ENCODE results near the gene PCYT2. TPM values are rescaled to one million over a fixed set of nuclear protein-coding genes. Genes with fewer than 3 reads are reported as not detected.

PCYT2 gene
- total RNA-seq, 1 experiment from 2014 or later = 151 TPM

DNA sequence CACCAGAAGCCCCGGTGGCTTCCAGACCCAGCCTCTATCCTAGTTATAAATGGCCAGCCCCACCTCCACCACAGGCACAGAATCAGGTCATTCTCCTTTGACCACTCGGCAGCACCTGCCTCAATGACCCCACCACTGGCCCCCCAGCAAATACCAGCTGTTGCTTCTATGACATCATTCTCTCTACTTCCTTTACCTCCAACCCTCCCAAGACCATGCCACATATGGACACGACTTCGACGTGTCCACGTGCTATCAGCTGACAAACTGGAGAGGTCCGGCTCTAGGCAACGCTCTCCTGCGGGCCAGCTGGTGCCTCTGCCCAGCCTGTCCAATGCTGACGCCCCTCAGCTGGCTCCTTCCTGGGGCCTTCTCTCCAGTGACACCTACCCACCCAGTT, 25.7 kb downstream of the PCYT2 start:
- DNase-seq = no peak
- peaks cover 10% of the 10 kb centered on the region for H3K36me3 ChIP-seq (ENCODE audit: control insufficient read depth, insufficient read depth, low read length)
- Mint-ChIP-seq H3K36me3 (ENCODE audit: insufficient read depth, unreplicated experiment) (peaks cover 100% of the 10 kb centered on the region), H3K9me3 (ENCODE audit: unreplicated experiment) (no peaks in the 10 kb centered on the region), H3K27me3 (ENCODE audit: insufficient read depth, unreplicated experiment) (no peaks in the 10 kb centered on the region), H3K4me1 (ENCODE audit: low read depth, unreplicated experiment) (no peaks in the 10 kb centered on the region), H3K4me3 (ENCODE audit: unreplicated experiment) (no peak overlapping the region), H3K27ac (ENCODE audit: unreplicated experiment) (peak overlapping the region; percentile 46)
- ChIA-PET POLR2A (no interaction called here), CTCF (no interaction called here)
- intact Hi-C loops (cut with micrococcal nuclease; ENCODE audit: unreplicated experiment) = no loop called here
- H3K9me3 ChIP-seq = no peaks in the 10 kb centered on the region
- TF ChIP-seq, protein P1, sequence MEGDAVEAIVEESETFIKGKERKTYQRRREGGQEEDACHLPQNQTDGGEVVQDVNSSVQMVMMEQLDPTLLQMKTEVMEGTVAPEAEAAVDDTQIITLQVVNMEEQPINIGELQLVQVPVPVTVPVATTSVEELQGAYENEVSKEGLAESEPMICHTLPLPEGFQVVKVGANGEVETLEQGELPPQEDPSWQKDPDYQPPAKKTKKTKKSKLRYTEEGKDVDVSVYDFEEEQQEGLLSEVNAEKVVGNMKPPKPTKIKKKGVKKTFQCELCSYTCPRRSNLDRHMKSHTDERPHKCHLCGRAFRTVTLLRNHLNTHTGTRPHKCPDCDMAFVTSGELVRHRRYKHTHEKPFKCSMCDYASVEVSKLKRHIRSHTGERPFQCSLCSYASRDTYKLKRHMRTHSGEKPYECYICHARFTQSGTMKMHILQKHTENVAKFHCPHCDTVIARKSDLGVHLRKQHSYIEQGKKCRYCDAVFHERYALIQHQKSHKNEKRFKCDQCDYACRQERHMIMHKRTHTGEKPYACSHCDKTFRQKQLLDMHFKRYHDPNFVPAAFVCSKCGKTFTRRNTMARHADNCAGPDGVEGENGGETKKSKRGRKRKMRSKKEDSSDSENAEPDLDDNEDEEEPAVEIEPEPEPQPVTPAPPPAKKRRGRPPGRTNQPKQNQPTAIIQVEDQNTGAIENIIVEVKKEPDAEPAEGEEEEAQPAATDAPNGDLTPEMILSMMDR (IDR thresholded peaks at IDR 0.05; ENCODE audit: insufficient read depth in 1 of 2, low read depth in 1 of 2, low read length in 1 of 2, severe bottlenecking in 1 of 2, unreplicated experiment in 1 of 2) = no peak
- H3K4me1 ChIP-seq = peaks cover 11% of the 10 kb centered on the region
- no peaks in the 10 kb centered on the region for H3K27me3 ChIP-seq (replicated peaks; ENCODE audit: control insufficient read depth, insufficient read depth, low read length)
- no peak overlapping the region for H3K4me3 ChIP-seq (ENCODE audit: low read depth, low read length)
- no TSS peak for BruUV-seq (replicated peaks)

DNA sequence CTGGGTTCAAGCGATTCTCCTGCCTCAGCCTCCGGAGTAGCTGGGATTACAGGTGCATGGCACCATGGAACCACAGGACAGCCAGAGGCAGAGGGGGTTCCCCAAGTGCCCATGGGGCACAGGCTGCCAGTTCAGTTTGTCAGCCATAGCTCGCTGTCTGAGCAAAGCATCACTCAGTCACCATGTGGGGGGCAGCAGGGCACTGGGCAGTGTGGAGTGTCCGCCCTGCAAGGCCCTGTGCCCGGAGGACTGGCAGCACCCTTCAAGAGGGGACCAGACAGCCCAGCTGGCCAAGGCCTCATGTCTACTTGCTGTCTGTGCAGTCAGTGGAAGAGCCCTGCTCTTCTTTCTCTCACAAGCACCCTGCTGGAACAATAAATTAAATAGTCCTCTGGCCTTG, 26.2 kb downstream of the PCYT2 start:
- Histone ChIP-seq H3K4me3 (ENCODE audit: low read depth, low read length) (no peak overlapping the region), H3K27me3 (replicated peaks; ENCODE audit: control insufficient read depth, insufficient read depth, low read length) (no peaks in the 10 kb centered on the region), H3K4me1 (peaks cover 6% of the 10 kb centered on the region), H3K36me3 (ENCODE audit: control insufficient read depth, insufficient read depth, low read length) (peaks cover 10% of the 10 kb centered on the region), H3K9me3 (no peaks in the 10 kb centered on the region)
- POLR2A ChIA-PET = no interaction called here
- Mint-ChIP-seq H3K27me3 (ENCODE audit: insufficient read depth, unreplicated experiment) (no peaks in the 10 kb centered on the region), H3K4me3 (ENCODE audit: unreplicated experiment) (no peak overlapping the region), H3K9me3 (ENCODE audit: unreplicated experiment) (no peaks in the 10 kb centered on the region), H3K27ac (ENCODE audit: unreplicated experiment) (no peak overlapping the region), H3K36me3 (ENCODE audit: insufficient read depth, unreplicated experiment) (peaks cover 100% of the 10 kb centered on the region), H3K4me1 (ENCODE audit: low read depth, unreplicated experiment) (no peaks in the 10 kb centered on the region)
- TF ChIP-seq, protein P1 (IDR thresholded peaks at IDR 0.05; ENCODE audit: insufficient read depth in 1 of 2, low read depth in 1 of 2, low read length in 1 of 2, severe bottlenecking in 1 of 2, unreplicated experiment in 1 of 2) = no peak
- intact Hi-C loops (cut with micrococcal nuclease; ENCODE audit: unreplicated experiment) = no loop called here
- CTCF ChIA-PET = no interaction called here
- no TSS peak for BruUV-seq (replicated peaks)
- no peak for DNase-seq

DNA sequence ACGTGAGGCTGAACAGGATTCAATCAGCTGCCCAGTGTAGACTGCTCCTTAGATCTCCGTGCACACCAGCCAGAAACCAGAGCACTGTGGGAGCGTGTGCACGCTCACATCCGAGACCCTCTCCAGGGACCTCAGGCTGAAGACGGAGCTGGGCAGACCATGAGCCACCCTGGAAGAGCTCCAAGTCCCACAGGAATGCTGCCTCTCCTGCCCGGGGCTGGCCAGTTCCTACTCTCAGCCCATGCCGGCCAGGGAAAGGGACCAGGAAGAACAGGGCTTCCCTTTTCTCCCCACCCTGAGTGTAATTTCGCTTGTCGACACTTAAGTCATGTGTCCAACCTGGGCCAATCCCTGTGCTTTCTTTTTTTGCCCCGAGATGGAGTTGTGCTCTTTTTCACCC, 26.7 kb downstream of the PCYT2 start:
- CTCF ChIA-PET = no interaction called here

More for the DNA sequence above, 26.7 kb downstream of the PCYT2 start:
- intact Hi-C loops (cut with micrococcal nuclease; ENCODE audit: unreplicated experiment) = no loop called here
- Mint-ChIP-seq H3K27me3 (ENCODE audit: insufficient read depth, unreplicated experiment) (no peaks in the 10 kb centered on the region), H3K4me1 (ENCODE audit: low read depth, unreplicated experiment) (no peaks in the 10 kb centered on the region), H3K27ac (ENCODE audit: unreplicated experiment) (no peak overlapping the region), H3K4me3 (ENCODE audit: unreplicated experiment) (no peak overlapping the region), H3K36me3 (ENCODE audit: insufficient read depth, unreplicated experiment) (peaks cover 100% of the 10 kb centered on the region), H3K9me3 (ENCODE audit: unreplicated experiment) (no peaks in the 10 kb centered on the region)
- Histone ChIP-seq H3K9me3 (no peaks in the 10 kb centered on the region), H3K36me3 (ENCODE audit: control insufficient read depth, insufficient read depth, low read length) (peaks cover 9% of the 10 kb centered on the region), H3K27me3 (replicated peaks; ENCODE audit: control insufficient read depth, insufficient read depth, low read length) (no peaks in the 10 kb centered on the region), H3K4me1 (peaks cover 1% of the 10 kb centered on the region), H3K4me3 (ENCODE audit: low read depth, low read length) (no peak overlapping the region)
- BruUV-seq (replicated peaks) = no TSS peak
- POLR2A ChIA-PET = no interaction called here
- DNase-seq = no peak
- TF ChIP-seq, protein P1 (IDR thresholded peaks at IDR 0.05; ENCODE audit: insufficient read depth in 1 of 2, low read depth in 1 of 2, low read length in 1 of 2, severe bottlenecking in 1 of 2, unreplicated experiment in 1 of 2) = no peak

All from Caco-2 (cell line).